Activated naive CD8-positive, alpha-beta T cell (primary cell): ENCODE measurements around the gene VSIG2.

Source experiments
- H3K27ac Mint-ChIP-seq: one replicate; pipeline ENCODE4 v1.8.0; 2021; ENCODE audit warnings: mixed read lengths
- H3K27me3 Mint-ChIP-seq: one replicate; pipeline ENCODE4 v1.8.0; 2021; ENCODE audit warnings: mixed read lengths
- H3K36me3 Mint-ChIP-seq: one replicate; pipeline ENCODE4 v1.8.0; 2021; ENCODE audit warnings: mixed read lengths
- H3K4me1 Mint-ChIP-seq: one replicate; pipeline ENCODE4 v1.8.0; 2021; ENCODE audit warnings: low read depth, mixed read lengths
- H3K4me3 Mint-ChIP-seq: one replicate; pipeline ENCODE4 v1.8.0; 2021; ENCODE audit warnings: mild to moderate bottlenecking, mixed read lengths
- H3K9me3 Mint-ChIP-seq: one replicate; pipeline ENCODE4 v1.8.0; 2021; ENCODE audit warnings: low read depth, mixed read lengths

Gene VSIG2

DNA sequence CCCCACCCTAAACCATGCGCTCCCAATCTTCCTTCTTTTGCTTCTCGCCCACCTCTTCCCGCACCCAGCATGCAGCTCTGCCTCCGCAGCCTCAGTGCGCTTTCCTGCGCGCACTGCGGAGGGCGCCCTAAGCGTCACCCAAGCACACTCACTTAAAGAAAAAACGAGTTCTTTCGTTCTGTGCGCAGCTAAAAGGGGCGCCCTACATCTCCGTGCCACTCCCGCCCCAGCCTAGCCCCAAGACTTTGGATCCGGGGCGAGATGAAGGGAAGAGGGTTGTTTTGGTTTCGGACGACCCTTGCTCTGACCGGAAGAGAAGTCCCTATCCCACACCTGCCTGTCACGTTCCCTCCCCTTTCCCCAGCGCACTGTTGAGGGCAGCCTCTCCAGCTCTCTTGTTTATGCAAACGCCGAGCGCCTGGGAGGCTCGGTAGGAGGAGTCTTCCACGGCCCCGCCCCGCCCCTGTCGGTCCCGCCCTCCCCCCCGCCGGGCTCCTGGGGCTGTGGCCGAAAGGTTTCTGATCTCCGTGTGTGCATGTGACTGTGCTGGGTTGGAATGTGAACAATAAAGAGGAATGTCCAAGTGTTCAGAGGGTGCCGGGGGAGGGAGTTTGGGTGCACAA lies 5.3 kb downstream of the VSIG2 start:
- Mint-ChIP-seq H3K9me3 (no peaks in the 10 kb centered on the region), H3K27ac (peak overlapping the region; percentile 88), H3K4me1 (peaks cover 18% of the 10 kb centered on the region), H3K36me3 (no peaks in the 10 kb centered on the region), H3K4me3 (peak overlapping the region; percentile 98), H3K27me3 (no peaks in the 10 kb centered on the region)

DNA sequence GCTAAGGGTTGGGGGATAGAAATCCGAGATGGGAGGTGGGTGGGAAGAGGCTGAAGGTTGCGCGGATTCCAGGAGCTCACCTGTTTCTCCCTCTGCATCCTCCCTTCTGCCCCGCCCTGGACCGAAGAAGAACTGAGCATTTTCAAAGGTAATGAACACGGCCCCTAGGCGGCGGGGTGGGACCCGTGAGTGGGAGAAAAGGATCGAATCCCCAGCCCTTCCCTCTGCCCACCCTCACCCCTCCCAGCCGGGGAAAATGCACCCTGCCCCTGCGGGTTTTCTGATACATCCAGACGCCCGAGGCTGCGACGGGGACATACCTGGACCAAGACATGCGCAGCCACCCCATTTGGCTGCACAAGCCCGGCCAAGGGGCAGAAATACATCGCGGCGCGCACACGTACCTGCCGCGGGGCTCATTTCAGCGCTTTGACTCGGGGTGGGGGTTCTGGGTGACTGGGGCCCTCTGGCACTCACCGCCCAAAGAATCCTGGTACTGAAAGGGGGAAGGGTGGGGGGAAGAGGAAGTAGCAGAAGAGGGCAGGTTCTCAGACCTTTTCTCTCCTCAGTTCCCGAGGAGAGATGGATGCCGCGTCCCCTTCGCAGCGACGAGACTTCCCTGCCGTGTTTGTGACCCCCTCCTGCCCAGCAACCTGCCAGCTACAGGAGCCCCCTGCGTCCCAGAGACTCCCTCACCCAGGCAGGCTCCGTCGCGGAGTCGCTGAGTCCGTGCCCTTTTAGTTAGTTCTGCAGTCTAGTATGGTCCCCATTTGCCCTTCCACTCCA lies 6.0 kb downstream of the VSIG2 start:
- Mint-ChIP-seq H3K36me3 (no peaks in the 10 kb centered on the region), H3K27ac (peak overlapping the region; percentile 88), H3K4me3 (peak overlapping the region; percentile 98), H3K4me1 (peaks cover 18% of the 10 kb centered on the region), H3K27me3 (no peaks in the 10 kb centered on the region), H3K9me3 (no peaks in the 10 kb centered on the region)

DNA sequence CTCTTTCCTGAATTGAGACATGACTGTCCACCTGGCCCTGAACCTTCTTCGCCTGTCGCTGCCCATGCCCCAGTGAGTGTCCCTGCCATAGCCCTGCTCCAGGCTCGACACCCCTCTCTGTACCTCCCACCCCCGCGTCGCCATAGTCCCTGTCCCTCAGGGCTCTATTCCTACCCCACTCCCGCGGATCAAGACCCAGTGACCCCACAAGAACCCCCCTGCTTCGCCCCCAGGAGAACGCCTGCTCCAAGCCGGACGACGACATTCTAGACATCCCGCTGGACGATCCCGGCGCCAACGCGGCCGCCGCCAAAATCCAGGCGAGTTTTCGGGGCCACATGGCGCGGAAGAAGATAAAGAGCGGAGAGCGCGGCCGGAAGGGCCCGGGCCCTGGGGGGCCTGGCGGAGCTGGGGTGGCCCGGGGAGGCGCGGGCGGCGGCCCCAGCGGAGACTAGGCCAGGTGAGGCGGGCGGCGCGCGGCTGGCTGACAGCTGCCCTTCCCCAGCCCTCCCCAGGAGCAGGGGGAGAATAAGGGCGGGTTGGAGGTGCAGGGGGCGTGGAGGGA lies 6.7 kb downstream of the VSIG2 start:
- H3K9me3 Mint-ChIP-seq = no peaks in the 10 kb centered on the region
- no peak overlapping the region for H3K27ac Mint-ChIP-seq
- no peaks in the 10 kb centered on the region for H3K27me3 Mint-ChIP-seq
- no peaks in the 10 kb centered on the region for H3K36me3 Mint-ChIP-seq
- H3K4me3 Mint-ChIP-seq = peak overlapping the region; percentile 53
- peaks cover 23% of the 10 kb centered on the region for H3K4me1 Mint-ChIP-seq

DNA sequence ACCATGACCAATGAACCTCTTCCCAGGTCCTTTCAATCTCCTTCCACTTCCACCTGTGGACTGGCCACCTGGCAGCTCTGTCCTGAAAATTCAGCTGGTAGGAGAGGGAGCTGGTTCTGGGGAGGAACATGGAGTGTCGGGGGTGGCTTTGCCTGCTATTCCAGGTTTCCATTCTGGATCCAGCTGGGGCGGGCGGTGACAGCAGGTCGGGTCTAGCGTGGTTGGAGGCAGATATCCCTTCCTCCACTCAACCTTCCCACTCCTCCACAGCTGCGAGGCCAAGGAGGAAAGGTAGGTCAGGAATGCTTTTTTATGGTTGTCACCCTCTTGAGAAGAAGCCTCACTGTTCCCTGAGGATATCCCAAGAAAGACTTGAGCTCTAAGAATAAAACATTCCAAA lies 9.0 kb downstream of the VSIG2 start:
- no peaks in the 10 kb centered on the region for H3K27me3 Mint-ChIP-seq
- H3K36me3 Mint-ChIP-seq = no peaks in the 10 kb centered on the region
- H3K9me3 Mint-ChIP-seq = no peaks in the 10 kb centered on the region
- no peak overlapping the region for H3K27ac Mint-ChIP-seq
- H3K4me3 Mint-ChIP-seq = no peak overlapping the region
- H3K4me1 Mint-ChIP-seq = peaks cover 30% of the 10 kb centered on the region

DNA sequence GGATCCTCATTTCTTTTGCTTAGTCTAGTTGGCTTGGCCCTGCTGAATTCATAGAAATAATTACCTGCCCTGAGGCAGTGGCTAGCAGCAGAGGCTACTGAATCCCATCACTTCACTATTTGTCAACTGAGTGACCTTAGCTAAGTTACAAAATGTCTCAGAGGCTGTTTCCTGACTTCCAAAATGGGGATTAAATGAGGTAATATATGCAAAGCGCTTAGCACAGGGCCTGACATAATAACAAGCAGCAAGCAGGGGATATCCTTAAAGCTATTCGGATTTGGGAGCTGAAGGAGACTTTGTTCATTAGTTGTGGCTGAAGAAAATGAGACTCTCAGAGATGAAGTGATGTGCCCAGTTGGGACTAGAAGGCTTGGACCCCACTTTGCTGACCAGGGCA lies 9.5 kb downstream of the VSIG2 start:
- Mint-ChIP-seq H3K9me3 (no peaks in the 10 kb centered on the region), H3K4me3 (no peak overlapping the region), H3K4me1 (peaks cover 30% of the 10 kb centered on the region), H3K27me3 (no peaks in the 10 kb centered on the region), H3K27ac (no peak overlapping the region), H3K36me3 (no peaks in the 10 kb centered on the region)

DNA sequence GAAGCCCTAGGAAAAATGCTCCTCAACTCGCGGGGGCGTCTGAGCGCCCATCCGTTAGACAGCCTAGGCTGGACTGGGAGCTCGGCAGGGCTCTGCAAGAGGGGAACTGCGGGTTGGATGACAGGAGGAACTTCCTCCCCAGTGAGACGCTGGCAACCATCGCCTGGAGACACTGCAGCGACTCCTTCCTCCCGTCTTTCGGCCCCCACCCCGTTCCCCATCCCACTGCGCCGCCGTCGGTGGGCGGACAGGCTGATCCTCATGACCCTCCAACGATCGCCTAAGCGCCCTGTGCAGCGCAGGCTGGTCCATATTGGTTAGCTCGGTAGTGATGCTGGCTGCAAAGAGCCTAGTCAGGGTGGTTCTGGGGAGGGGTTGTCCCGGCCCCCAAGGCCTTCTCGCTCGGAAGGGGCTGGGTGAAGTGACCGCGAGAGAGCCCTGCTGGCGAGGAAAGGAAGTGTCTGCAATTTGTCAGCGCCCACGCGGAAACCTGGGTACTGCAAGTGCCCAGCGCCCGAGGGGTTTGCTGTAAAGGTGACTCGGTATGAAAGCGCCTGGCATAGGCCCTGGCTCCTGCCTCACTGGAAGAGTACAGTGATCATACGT lies 11.7 kb downstream of the VSIG2 start:
- Mint-ChIP-seq H3K4me1 (peaks cover 23% of the 10 kb centered on the region), H3K9me3 (no peaks in the 10 kb centered on the region), H3K27ac (no peak overlapping the region), H3K36me3 (no peaks in the 10 kb centered on the region), H3K27me3 (no peaks in the 10 kb centered on the region), H3K4me3 (peak overlapping the region; percentile 89)

DNA sequence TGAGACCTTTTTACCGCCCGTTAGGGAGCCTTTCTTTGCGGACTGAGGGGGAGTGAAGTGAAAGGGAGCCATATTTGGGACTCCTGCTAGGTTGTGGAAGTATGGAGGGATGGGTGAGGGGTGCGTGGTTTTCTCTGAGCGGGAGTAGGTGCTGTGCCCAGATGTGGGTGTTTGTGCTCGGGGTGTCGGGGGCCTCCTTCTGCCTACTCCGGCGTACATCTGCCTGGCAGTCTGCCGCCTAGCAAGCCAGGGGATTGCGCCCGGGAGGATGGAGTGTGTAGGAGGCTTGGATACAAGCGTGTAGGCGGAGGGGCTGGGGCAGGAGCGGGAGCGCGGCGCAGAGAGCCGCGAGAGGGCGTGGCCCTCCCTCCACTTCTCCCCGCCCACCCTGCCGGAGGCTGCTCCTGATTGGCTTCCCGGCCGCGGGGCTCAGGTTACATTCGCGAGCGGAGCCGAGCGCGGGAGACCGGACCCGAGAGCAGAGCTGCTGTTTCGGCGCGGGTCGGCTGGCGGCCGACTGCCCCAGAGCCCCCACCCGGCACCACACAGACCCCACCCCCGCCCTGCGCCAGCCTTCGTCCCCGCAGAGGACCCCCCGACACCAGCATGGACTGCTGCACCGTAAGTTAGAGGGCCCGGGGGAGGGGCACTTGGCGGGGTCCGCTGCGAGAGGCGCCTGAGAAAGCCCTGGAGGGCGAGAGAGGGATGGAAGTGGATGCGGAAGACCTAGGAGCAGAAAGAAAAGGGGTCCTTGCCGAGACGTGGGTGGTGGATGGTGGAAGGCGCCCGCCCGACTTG lies 12.4 kb downstream of the VSIG2 start, which contains the start of gene NRGN:
Gene NRGN, plus strand, starts transcription at position 464 of the 798 bp plus-strand sequence. Its CDS starts 143 bp downstream, at position 607.
- Mint-ChIP-seq H3K4me1 (peaks cover 19% of the 10 kb centered on the region), H3K27me3 (no peaks in the 10 kb centered on the region), H3K27ac (no peak within 1 kb of the TSS), H3K4me3 (peak within 1 kb of the TSS; percentile 89), H3K9me3 (no peaks in the 10 kb centered on the region), H3K36me3 (no peaks in the 10 kb centered on the region)

DNA sequence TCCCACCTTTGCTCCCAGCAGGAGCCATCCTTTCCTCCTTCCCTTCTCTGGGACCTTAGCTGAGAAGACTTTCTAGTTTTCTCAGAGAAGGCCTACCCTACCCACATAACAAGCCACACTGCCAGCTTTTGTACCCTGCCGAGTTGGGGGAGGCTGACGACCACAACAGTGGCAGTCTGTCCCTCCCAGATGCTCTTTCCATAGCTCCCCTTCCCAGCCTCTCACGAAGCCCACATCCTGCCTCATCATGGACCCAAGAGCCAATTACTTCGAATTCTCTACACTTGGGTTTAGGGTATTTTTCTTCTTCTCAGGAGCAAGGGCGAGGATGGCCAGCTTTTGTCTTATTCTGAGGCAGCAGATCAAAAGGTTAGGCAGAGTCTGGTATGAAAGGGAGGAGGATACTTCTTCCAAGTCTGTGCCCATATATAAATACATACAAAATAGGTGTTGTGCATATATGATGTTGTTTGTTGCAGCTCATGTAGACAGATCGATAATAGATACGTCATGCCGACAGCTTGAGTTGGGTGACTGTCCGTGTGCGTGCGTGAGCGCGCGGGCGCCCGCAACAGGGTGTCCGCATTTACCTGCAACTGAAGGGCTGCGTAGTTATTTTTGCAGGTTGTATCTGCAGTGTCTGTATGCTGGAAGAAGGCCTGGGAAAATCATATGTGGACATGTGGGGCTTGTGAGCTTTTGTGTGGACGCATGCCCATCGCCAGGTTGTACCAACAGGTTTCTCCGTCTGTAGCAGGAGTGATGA lies 13.2 kb downstream of the VSIG2 start:
- no peak overlapping the region for H3K27ac Mint-ChIP-seq
- H3K9me3 Mint-ChIP-seq = no peaks in the 10 kb centered on the region
- H3K4me1 Mint-ChIP-seq = peaks cover 18% of the 10 kb centered on the region
- no peaks in the 10 kb centered on the region for H3K27me3 Mint-ChIP-seq
- H3K4me3 Mint-ChIP-seq = peak overlapping the region; percentile 89
- no peaks in the 10 kb centered on the region for H3K36me3 Mint-ChIP-seq

DNA sequence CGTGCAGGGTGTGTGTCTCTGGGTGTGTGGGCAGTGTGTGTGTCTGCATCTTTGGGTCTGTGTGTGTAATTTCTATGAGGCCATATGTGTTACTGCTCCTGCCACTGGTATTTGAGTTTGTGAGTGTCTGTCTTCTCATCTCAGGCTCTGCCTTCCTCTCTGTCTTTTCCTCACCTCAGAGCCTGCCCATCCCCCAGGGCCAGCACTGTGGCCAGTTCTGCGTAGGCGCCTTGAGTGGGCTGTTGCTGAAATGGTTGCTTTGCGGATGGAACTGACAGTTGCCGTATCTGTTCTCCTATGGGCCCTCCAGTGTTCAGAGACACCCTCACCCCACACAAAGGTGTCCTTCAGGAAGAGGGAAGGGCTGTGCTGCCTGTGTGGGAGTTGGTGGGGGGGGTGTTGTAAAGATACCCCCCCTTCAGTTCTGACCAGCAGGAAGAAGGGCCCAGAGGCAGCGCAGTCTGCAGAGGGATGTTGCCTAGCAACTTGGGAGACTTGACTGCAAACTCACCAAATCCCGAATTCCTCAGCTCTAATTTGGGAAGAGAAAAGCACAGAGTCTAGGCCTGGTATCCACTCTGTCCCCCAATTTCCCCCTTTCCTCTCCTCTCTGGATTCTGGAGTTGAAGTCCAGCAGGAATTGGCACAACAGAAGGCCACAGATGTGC lies 14.3 kb downstream of the VSIG2 start:
- Mint-ChIP-seq H3K27ac (no peak overlapping the region), H3K4me3 (no peak overlapping the region), H3K9me3 (no peaks in the 10 kb centered on the region), H3K27me3 (no peaks in the 10 kb centered on the region), H3K36me3 (no peaks in the 10 kb centered on the region), H3K4me1 (peaks cover 18% of the 10 kb centered on the region)

DNA sequence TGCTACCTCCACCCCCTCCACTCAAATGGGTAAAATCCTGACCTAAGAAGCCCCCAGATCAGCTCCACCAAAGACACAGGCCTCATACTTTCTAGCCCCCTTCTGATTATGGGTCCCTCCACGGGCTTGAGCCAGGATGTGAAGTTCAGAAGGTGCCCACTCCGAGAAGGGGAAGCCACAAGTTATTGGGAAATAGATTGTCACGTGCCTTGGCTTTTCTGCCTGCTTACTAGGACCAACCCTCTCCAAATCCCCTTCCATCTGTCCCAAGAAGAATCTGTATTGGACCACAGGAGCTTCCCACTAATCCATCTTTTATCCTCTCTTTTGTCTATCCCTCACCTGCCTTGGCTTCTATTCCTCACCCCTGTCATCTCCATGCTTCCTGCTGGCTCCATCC lies 15.3 kb downstream of the VSIG2 start:
- H3K36me3 Mint-ChIP-seq = no peaks in the 10 kb centered on the region
- no peaks in the 10 kb centered on the region for H3K27me3 Mint-ChIP-seq
- no peak overlapping the region for H3K4me3 Mint-ChIP-seq
- H3K4me1 Mint-ChIP-seq = peaks cover 18% of the 10 kb centered on the region
- H3K9me3 Mint-ChIP-seq = no peaks in the 10 kb centered on the region
- no peak overlapping the region for H3K27ac Mint-ChIP-seq

DNA sequence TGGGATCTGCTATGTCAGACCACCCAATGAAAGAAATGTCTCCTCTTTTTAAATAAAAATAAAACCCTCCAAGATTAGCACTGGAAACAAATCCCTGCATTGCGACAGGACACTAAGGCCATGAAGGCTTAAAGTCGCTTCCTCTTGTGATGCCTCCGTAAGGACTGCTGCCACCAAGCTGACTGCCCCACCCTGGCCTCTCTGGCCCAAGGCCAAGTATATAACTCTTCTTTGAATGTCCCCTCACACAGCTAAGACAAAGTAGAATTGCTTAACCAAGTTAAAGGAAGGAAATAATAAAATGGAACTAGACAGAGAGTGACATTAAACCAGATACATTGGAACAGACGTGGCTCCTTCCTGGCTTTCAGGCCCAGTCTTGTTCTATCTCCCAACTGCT lies 19.8 kb downstream of the VSIG2 start:
- Mint-ChIP-seq H3K4me1 (no peaks in the 10 kb centered on the region), H3K27ac (no peak overlapping the region), H3K4me3 (no peak overlapping the region), H3K36me3 (no peaks in the 10 kb centered on the region), H3K9me3 (no peaks in the 10 kb centered on the region), H3K27me3 (no peaks in the 10 kb centered on the region)

DNA sequence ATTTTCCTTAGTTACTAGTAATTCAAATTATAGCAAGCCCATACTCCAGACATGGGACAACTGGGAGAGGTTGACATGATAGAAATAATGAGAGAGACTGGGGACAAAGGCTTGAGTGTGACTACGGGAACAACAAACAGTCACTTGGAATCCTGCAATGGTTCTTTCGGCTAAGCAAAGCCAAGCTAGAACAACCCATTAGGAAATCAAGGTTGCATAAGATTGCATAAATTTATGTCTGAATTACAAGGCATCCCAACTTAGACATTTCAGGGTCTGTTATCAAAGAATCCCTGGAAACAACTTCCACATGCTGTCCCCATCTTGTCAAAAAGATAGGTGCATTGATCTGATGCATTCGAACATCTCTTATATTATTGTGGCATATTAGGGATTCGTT lies 22.5 kb downstream of the VSIG2 start:
- H3K9me3 Mint-ChIP-seq = no peaks in the 10 kb centered on the region
- H3K4me1 Mint-ChIP-seq = peaks cover 9% of the 10 kb centered on the region
- no peak overlapping the region for H3K4me3 Mint-ChIP-seq
- peaks cover 5% of the 10 kb centered on the region for H3K27me3 Mint-ChIP-seq
- no peaks in the 10 kb centered on the region for H3K36me3 Mint-ChIP-seq
- H3K27ac Mint-ChIP-seq = no peak overlapping the region

DNA sequence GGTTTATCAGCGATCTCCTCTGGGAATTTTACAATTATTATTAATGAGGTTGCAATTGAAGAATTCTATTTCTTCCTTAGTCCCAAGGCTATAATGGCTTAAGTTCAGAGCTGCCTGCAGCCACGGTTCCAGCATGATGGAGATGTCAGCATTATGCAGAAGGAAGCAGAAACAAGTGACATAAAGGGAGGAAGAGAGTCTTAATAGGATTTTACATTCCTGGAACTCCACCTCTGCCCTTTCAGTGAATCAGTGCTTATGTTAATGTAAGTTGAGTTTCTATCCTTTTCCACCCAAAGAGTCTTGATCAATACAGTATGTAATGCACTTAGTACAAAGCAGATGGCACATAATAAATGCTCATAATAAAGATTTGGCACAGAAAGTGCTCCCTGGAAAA lies 23.9 kb downstream of the VSIG2 start:
- peaks cover 10% of the 10 kb centered on the region for H3K27me3 Mint-ChIP-seq
- no peak overlapping the region for H3K4me3 Mint-ChIP-seq
- H3K36me3 Mint-ChIP-seq = no peaks in the 10 kb centered on the region
- peaks cover 10% of the 10 kb centered on the region for H3K4me1 Mint-ChIP-seq
- no peaks in the 10 kb centered on the region for H3K9me3 Mint-ChIP-seq
- no peak overlapping the region for H3K27ac Mint-ChIP-seq

DNA sequence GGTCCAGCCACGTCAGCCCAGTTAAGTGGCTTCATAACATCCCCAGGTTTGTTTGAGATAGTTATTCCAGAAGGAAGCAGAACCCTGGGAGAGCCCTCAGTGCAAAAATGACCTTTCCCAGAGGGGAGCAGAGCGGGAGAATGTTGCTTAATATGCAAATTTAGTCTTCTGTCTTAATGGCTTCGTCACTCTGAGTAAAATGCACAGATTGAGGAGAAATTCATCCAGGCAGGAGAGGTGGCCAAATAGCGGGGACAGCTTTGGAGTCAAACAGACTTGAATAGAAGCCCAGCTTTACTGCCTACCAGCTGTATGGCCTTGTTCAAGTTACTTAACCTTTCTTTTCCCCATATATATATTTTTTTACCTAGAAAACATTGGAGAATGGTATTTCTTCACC lies 24.6 kb downstream of the VSIG2 start:
- no peaks in the 10 kb centered on the region for H3K36me3 Mint-ChIP-seq
- no peak overlapping the region for H3K27ac Mint-ChIP-seq
- peaks cover 14% of the 10 kb centered on the region for H3K4me1 Mint-ChIP-seq
- H3K27me3 Mint-ChIP-seq = peaks cover 13% of the 10 kb centered on the region
- H3K4me3 Mint-ChIP-seq = no peak overlapping the region
- H3K9me3 Mint-ChIP-seq = no peaks in the 10 kb centered on the region
